HG03457 (cell line): ENCODE results near the gene ZNF80.
A peak's percentile ranks its signal among the peaks of the same experiment; 100 is the strongest.
"Not testable (repeated sequence)": the region's sequence is repeated elsewhere in the genome, so short reads cannot be mapped to it uniquely, and the experiment has no call there.

Source experiments
- ATAC-seq: cut with Tn5 transposase; IDR thresholded peaks from one replicate; pipeline ENCODE4 v1.9.1; 2021; ENCODE audit warnings: moderate number of reproducible peaks; ENCODE audit not compliant: unreplicated experiment

The ZNF80 gene

DNA sequence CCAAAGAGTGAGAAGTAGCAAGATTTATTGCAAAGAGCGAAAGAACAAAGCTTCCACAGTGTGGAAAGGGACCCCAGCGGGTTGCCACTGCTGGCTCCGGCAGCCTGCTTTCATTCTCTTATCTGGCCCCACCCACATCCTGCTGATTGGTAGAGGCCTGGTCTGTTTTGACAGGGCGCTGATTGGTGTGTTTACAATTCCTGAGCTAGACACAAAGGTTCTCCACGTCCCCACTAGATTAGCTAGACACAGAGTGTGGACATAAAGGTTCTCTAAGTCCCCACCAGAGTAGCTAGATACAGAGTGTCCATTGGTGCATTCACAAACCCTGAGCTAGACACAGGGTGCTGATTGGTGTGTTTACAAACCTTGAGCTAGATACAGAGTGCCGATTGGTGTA lies at the start of gene ZNF80:
TSS of gene ZNF80 (minus strand) at position 101 of the 400 bp plus-strand sequence. CDS start 504 bp downstream, outside the sequence.
- ATAC-seq, result not testable (repeated sequence)

DNA sequence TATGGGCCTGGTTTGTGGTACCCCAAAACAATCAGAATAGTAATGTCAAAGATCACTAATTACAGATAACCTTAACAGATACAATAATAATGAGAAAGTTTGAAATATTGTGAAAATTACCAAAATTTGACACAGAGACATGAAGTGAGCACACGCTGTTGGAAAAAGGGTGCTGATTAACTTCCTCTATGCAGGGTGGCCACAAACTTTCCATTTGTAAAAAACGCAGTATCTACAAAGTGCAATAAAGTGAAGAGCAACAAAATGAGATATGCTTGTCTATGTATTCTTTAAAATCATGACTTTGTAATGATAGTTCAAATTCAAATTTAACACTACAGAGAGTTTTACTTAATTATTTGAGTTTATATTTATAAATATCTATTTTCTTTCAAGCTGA lies 48.9 kb upstream of the ZNF80 start:
- no peak for ATAC-seq

DNA sequence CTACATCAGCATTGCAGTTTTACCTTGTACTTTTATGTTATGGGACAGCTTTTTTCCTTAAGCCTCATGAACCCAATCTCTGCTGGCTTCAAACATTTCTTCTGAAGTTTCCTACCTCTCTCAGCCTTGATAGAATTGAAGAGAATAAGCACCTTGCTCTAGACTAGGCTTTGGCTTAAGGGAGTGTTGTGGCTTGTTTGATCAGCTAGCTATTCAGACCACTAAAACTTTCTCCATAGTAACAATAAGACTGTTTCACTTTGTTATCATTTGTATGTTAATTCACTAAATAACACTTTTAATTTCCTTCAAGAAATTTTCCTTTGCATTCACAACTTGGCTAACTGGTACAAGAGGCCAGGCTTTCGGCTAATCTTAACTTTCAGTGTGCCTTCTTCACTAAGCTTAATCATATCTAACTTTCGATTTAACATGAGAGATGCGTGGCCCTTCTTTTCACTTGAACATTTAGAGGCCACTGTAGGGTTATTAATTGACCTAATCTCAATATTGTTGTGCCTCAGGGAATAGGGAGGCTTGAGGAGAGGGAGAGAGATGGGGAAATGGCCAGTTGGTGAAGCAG lies 48.4 kb upstream of the ZNF80 start:
- no peak for ATAC-seq

DNA sequence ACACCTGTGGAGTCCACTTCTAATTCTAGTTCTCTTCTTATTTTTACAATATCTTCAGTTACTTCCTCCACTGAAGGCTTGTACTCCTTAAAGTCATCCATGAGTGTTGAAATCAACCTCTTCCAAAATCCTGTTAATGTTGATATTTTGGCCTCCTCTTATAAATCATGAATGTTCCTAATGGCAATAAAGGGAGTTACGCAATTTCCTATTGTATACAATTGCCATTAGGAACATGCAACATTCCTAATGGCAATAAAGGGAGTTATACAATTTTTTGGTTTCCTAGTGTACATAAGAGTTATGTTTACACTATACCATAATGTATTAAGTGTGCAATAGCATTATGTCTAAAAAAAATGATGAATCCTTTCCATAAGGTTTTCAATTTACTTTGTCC lies 47.3 kb upstream of the ZNF80 start:
- ATAC-seq, result no peak

DNA sequence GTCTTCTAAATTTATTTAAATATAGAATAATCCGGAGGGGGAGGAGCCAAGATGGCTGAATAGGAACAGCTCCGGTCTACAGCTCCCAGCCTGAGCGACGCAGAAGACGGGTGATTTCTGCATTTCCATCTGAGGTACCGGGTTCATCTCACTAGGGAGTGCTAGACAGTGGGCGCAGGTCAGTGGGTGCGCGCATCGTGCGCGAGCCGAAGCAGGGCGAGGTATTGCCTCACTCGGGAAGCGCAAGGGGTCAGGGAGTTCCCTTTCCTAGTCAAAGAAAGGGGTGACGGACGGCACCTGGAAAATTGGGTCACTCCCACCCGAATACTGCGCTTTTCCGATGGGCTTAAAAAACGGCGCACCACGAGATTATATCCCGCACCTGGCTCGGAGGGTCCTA lies 39.5 kb upstream of the ZNF80 start:
- not testable (repeated sequence) for ATAC-seq

DNA sequence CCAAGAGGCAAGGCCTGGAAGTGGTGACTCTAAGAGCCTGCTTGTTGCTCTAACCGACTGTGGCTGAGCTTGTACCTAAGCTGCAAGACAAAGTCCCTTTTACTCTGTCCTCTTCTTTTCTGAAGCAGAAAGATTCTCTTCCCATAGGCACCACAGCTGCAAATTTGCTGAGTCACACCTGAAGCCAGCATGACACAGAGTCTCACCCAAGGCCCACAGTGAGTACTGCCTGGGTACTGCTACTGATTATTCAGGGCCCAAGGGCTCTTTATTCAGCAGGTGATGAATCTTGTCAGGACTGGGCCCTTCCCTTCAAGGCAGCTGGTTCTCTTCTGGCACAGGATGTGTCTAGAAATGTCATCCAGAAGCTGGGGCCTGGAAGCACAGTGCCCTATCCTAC lies 37.6 kb upstream of the ZNF80 start:
- ATAC-seq, result no peak

DNA sequence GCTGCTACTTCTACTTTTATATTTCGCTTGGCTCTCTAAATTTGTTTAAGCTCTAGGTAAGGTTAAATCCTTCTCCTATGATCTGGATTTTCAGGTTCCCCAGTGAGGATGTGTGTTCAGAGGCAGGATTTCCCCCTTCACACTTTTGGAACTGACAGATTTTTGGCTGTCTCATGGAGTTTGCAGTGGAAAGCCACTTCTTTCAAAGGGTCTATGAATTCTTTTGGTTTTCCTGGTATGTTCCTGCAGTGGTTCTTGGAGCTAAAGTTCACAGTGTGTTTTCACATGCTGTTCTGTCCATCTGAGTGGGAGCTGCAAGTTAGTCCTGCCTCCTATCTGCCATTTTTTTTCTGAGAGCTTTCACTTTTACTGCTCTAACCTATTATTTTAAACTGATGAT lies 34.9 kb upstream of the ZNF80 start:
- no peak for ATAC-seq

DNA sequence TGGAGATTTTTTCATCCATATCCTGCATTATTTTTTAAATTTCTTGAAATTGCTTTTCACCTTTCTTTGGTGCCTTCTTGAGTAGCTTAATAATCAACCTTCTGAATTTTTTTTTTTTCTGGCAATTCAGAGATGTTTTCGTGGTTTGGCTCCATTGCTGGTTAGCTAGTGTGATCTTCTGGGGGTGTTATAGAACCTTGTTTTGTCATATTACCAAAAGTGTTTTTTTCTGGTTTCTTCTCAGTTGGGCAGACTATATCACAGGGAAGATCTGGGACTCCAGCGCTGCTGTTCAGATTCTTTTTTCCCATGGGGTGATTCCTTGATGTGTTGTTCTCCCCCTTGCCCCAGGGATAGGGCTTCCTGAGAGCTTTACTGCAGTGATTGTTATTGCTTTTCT lies 32.6 kb upstream of the ZNF80 start:
- ATAC-seq, result no peak

DNA sequence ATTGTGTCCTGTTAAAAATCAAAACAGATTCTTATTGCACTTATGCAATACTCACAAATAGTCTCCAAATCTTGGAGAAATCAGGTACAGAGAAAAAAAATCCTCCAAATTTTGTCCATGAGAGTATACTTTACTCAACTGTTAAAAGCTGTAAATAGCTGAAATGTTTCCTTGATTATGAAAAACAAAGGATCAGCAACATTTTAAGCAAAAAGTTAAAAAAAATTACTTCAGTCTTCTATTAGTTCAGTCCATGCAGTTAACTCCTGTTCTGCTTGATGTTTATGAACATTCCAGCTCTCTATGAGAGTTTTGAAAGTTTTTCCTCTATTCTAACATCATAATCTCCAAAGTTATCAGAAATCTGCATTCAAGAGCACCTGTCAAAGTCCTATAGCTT lies 22.8 kb upstream of the ZNF80 start:
- no peak for ATAC-seq

DNA sequence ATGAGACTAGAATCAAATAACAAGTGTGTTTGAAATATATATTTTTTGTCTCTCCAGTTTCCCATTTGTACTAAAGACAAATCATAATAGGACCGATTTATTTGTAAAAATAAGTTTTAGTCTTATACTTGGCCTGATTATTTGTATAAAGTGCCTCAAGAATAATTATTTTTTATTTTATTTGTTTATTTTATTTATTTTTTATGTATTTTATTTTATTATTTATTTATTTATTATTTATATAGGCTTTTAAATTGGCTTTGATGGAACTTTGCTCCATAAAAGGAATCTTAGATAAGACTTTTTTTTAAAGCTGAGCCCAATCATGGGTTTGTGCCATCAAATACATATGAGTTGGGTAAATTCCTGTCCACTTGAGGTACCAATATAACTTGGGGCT lies 22.2 kb upstream of the ZNF80 start:
- ATAC-seq, result no peak

DNA sequence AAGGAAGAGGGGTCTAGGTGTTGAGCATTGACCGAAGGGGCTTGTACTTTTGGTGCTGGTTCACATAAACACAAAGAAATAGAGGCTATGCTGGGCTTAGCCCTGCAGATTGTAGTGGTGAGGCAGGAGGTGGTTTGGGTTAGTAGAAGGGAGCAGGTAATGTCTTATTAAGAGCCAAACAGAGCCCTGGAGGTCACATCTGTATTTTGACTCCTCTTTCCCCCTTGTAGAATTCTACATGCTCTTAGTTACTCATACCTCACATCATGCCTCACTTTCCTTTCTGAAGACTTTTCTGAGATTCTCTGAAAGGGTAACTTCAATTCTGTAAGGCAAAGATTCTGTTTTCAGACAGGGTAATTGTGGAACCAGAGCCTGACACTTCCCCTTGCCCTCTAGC lies 16.1 kb upstream of the ZNF80 start:
- ATAC-seq, result no peak

DNA sequence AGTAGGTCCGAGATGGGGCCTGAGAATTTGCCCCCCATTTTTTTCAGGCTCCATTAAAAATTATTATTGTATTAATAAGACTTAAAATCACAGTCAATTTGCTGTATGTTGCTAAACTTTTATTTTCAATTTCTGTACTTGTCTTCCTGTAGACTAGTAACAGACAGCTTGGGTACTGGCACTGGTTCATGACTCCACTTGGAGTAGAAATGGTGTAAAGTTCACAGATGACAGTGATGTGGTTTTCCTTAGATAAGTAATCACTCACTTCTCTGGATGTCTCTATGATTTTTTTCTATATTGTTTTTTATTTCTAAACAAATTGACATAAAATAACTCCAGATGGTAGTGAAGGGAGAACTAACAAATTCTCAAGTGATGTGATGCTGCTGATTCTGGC lies 15.6 kb upstream of the ZNF80 start:
- ATAC-seq, result no peak

DNA sequence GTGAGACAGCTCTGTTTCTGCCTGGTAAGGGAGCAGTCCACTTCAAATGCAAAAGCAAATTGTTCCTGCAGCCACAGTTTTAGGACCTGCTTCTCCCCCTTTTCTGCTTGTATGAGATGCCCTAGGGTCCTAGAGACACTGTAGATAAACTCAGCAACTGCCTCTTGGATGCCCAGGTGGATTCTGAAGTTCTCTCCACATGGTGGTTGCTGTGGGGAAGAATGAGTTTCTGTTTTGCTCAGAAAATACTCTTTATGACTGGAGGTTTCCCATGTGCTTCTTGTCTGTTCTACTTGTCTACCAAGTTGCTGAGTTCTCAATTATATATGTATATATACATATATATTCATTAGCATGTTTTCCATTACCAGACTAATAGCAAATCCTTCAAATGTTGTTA lies 5.6 kb upstream of the ZNF80 start:
- peak; percentile 91 for ATAC-seq

DNA sequence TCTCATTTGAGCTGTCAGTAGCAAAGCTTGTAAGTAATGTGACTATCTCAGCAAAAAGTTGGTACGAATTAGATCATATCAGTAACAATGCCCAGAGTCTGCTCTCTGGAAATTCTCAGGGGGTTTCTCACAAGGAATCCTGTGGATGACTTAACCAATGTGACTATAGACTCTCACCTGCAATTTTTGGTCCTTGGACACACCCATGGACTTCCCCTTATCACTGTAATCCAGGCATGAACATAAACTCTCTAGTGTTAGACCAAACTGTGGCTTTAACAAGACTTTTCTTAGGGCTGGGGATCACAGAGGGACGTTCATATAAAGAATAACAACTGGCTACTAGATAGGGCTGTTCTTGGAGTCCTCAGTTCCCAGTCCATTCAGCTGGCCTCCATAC lies 3.9 kb upstream of the ZNF80 start:
- no peak for ATAC-seq

DNA sequence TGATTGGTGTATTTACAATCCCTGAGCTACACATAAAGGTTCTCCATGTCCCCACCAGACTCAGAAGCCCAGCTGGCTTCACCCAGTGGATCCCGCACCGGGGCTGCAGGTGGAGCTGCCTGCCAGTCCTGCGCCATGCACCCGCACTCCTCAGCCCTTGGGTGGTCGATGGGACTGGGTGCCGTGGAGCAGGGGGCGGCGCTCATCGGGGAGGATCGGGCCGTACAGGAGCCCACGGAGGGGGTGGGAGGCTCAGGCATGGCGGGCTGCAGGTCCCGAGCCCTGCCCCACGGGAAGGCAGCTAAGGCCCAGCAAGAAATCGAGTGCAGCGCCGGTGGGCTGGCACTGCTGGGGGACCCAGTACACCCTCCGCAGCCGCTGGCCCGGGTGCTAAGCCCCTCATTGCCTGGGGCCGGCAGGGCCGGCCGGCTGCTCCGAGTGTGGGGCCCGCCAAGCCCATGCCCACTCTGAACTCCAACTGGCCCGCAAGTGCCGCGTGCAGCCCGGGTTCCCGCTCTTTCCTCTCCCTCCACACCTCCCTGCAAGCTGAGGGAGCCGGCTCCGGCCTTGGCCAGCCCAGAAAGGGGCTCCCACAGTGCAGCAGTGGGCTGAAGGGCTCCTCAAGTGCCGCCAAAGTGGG lies 888 bp upstream of the ZNF80 start:
- not testable (repeated sequence) for ATAC-seq

DNA sequence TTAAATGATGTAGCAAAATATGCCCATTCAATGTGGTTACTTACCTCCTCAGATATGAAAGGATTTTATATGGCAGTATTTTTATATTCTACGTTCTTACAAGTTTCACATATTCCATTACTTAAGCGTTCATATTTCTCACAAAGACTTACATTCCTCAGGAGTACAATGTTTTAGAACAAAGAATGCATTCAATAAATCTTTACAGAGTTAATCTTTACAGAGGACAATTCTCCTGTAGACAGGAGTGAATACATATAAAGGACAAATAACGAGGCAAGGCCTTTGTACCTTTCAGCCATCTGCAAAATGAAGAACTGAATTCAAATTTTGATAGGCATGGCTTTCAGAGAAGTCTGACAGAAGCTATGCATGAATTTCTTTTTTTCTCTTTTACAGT lies 1.9 kb downstream of the ZNF80 start:
- ATAC-seq, result no peak

DNA sequence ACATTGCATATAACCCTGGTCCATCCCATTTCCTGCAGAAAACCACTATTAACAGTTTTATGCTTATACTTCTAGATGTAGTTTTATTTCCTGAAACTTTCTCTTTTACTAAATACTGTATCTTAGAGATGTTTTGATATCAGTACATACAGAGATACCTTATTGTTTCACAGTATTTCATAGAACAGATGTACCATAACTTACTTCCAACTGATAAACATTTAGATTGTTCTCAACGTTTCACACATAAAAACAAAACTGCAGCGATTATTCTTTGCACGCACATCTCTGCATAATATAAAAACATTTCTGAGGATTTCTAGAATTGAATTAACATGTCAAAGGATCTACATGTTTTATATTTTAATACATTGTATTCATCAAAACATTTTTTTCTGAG lies 2.6 kb downstream of the ZNF80 start:
- ATAC-seq, result no peak

DNA sequence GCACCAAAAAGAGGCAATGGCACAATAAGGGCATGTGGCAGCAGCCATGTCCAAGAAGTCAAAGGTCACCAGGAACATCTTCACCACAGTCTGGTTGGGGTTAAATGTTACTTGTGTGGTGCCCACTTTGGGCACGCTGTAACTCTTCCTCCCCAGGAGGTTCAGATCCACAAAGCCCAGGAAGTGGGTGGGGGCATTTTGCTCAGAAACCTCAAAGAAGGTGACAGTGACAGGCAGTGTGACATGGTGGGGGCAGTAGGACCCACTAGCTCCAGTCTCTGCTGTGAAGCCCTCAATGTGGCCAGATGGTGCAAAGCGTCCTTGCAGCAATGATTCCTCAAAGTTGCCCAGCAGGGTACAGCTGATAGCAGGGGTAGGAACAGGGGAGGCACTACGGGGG lies 5.8 kb downstream of the ZNF80 start:
- no peak for ATAC-seq

DNA sequence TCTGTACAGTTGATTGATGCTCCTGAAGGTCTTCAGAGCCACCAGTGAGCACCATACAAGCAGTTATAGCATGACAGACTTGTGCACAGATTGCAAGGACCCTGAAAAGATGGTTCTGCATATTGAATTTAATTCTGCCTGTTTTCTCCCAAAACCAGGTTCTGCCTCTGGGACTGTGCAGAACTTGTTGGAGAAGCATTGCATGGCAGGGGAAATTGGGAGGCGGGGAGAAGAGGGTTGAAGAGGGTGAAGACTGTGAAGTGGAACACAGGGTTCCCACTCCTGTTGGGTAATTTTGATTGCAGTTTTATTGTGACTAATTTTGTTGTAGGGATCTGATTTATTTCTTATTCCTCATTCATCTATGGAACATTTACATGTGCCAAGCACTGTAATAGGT lies 10.3 kb downstream of the ZNF80 start:
- ATAC-seq, result no peak

DNA sequence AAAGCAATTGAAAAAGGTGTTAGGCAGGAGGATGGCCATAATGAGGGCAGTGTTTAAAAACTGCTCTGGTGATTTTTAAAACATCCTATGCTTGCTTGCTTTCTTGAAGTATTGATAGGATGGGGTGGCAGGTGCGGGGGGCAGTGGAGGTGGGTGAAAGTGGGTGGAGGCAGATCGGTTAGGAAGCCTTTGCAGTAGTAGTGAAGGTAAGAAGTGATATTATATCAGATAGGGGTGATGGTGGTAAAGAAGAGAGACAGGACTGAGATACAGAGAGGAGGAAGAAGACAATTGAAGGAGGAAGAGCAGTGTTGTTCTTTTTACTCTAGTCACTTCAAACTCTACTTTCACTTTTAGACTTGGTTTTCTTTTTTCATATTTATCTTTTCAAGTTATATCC lies 11.1 kb downstream of the ZNF80 start:
- no peak for ATAC-seq

DNA sequence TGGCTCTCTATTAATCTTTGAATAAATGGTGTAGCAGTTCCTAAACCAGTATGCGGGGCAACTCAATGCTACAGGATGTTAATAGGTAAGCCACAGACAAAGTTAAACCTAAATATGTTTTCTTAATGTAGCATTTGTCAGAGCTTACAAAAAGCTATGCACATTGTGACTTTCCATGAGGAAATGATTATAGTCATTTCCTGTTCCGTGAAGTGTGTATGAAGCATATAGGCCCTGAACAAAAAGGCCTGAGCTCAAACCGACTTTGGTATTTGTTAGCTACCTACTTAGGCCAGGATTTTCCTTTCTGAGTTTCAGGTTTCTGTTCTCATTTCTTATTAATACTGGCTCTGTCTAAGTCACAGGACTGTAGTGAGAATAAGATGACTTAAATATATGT lies 14.2 kb downstream of the ZNF80 start:
- ATAC-seq, result peak; percentile 82

DNA sequence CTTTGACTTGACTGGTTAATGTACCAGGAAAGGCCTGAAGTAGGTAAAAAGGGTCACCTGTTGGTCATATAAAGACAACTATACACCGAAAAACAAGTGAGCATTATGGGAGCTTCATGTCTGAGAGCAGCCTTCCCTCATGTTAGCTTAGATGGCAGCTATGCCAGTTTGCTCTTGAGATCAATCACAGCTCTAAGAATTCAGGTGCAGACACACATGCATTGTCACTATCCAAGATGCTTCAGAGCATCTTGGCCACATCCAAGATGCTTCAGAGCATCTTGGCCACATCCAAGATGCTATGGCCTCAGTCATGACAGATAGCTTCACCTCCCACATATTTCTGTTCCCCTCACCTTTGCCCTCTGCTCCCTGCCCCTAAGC lies 15.5 kb downstream of the ZNF80 start:
- ATAC-seq, result no peak
